HepG2 (cell line): ENCODE measurements around the gene SLC16A3. TPM values are rescaled to one million over a fixed set of nuclear protein-coding genes. Genes with fewer than 3 reads are reported as not detected.

Source experiments
- ASH2L ChIP-seq: fragments of 300-600, 200-600 bp; sonication (generic); IDR thresholded peaks from 2 replicates; pipeline ENCODE4 v1.7.0; 2017; ENCODE audit warnings: low read depth, mild to moderate bottlenecking, moderate library complexity, mixed read lengths, low read length; ENCODE audit not compliant: insufficient read length
- BRCA1 ChIP-seq: sonication (generic); formaldehyde crosslinking; IDR thresholded peaks from 2 replicates; pipeline ENCODE4 v1.4.0; 2020; ENCODE audit warnings: missing genetic modification reagents
- BRD4 ChIP-seq: sonication (generic); formaldehyde crosslinking; IDR thresholded peaks from 2 replicates; pipeline ENCODE4 v1.4.0; 2020; ENCODE audit warnings: missing genetic modification reagents
- FLYWCH1 ChIP-seq: sonication (generic); formaldehyde crosslinking; IDR thresholded peaks from 2 replicates; pipeline ENCODE4 v1.8.1; 2023; ENCODE audit warnings: mild to moderate bottlenecking, missing genetic modification reagents
- FOXK1 ChIP-seq: sonication (generic); formaldehyde crosslinking; IDR thresholded peaks from 2 replicates; pipeline ENCODE4 v1.4.0; 2020; ENCODE audit warnings: low read depth, missing genetic modification reagents, borderline replicate concordance
- FOXO1 ChIP-seq: sonication (generic); formaldehyde crosslinking; IDR thresholded peaks from 2 replicates; pipeline ENCODE4 v1.4.0; 2020; ENCODE audit warnings: missing genetic modification reagents
- HMGXB3 ChIP-seq: sonication (generic); formaldehyde crosslinking; IDR thresholded peaks from 2 replicates; pipeline ENCODE4 v1.4.0; 2020; ENCODE audit warnings: missing genetic modification reagents, borderline replicate concordance
- KLF11 ChIP-seq: IDR thresholded peaks from 2 replicates; pipeline ENCODE4 v1.6.1; 2016; ENCODE audit warnings: missing compliant biosample characterization
- MED8 ChIP-seq: sonication (generic); formaldehyde crosslinking; IDR thresholded peaks from 2 replicates; pipeline ENCODE4 v1.8.1; 2023; ENCODE audit warnings: mild to moderate bottlenecking, missing genetic modification reagents; ENCODE audit not compliant: insufficient replicate concordance
- NONO ChIP-seq, 2 experiments: fragments of 450-650 bp in 1 of 2; sonication (generic) in 1 of 2; formaldehyde crosslinking in 1 of 2; IDR thresholded peaks in 1 of 2; conservative IDR thresholded peaks in 1 of 2; 2 replicates each; pipeline versions ENCODE4 v1.6.1 to v1.8.0; 2017 to 2022; ENCODE audit warnings: mild to moderate bottlenecking in 1 of 2, missing genetic modification reagents in 1 of 2, moderate library complexity in 1 of 2
- NRL ChIP-seq: sonication (generic); formaldehyde crosslinking; IDR thresholded peaks from 2 replicates; pipeline ENCODE4 v1.5.0; 2020; ENCODE audit warnings: missing genetic modification reagents, mild to moderate bottlenecking, moderate library complexity, borderline replicate concordance
- PHF5A ChIP-seq: IDR thresholded peaks from one replicate; pipeline ENCODE4 v1.6.1; 2018; ENCODE audit warnings: low read depth, missing genetic modification reagents; ENCODE audit not compliant: unreplicated experiment
- POLR2AphosphoS2 ChIP-seq: IDR thresholded peaks from 2 replicates; pipeline ENCODE4 v1.6.1; 2011; ENCODE audit warnings: low read depth, low read length, improper control_type of control experiment
- PRDM10 ChIP-seq: sonication (generic); formaldehyde crosslinking; IDR thresholded peaks from 2 replicates; pipeline ENCODE4 v1.4.0; 2020; ENCODE audit warnings: low read depth, missing genetic modification reagents
- PTBP1 ChIP-seq: fragments of 200-400 bp; formaldehyde crosslinking; IDR thresholded peaks from 2 replicates; pipeline ENCODE4 v1.6.1; 2018; ENCODE audit warnings: low read length, low read depth; ENCODE audit not compliant: poor library complexity, severe bottlenecking
- RBAK ChIP-seq: sonication (generic); formaldehyde crosslinking; IDR thresholded peaks from 2 replicates; pipeline ENCODE4 v1.5.1; 2020; ENCODE audit warnings: mild to moderate bottlenecking, missing genetic modification reagents
- RFX1 ChIP-seq: fragments of 450-650 bp; IDR thresholded peaks from 2 replicates; pipeline ENCODE4 v1.6.1; 2017
- SP2 ChIP-seq: sonication (generic); formaldehyde crosslinking; IDR thresholded peaks from 2 replicates; pipeline ENCODE4 v1.5.1; 2020; ENCODE audit warnings: mild to moderate bottlenecking, missing genetic modification reagents
- SSRP1 ChIP-seq: IDR thresholded peaks from 2 replicates; pipeline ENCODE4 v1.6.1; 2016; ENCODE audit warnings: control low read depth
- XBP1 ChIP-seq: sonication (generic); formaldehyde crosslinking; IDR thresholded peaks from 2 replicates; pipeline ENCODE4 v1.5.0; 2020; ENCODE audit warnings: missing genetic modification reagents
- ZNF235 ChIP-seq: sonication (generic); formaldehyde crosslinking; IDR thresholded peaks from 2 replicates; pipeline ENCODE4 v1.8.1; 2023; ENCODE audit warnings: mild to moderate bottlenecking, missing genetic modification reagents, borderline replicate concordance
- ZNF598 ChIP-seq: sonication (generic); formaldehyde crosslinking; IDR thresholded peaks from 2 replicates; pipeline ENCODE4 v1.5.1; 2020; ENCODE audit warnings: mild to moderate bottlenecking, missing genetic modification reagents, borderline replicate concordance
- polyA plus RNA-seq, 8 experiments: library from polyadenylated mRNA; depleted of rRNA in 3 of 8; stranded (reverse) in 7 of 8; unstranded in 1 of 8; fragments of >200 nt; fragmentation: Illumina TruSeq in 4 of 8; extraction: Trizol in 4 of 8; gene quantifications; 2 replicates each; pipeline versions ENCODE4 v1.2.1 to v1.2.3, GENCODE V29; 2011 to 2016; ENCODE audit warnings: low read depth in 4 of 8, missing spikeins in 1 of 8, mixed read lengths in 1 of 8; ENCODE audit not compliant: insufficient read depth in 1 of 8
- total RNA-seq, 5 experiments: library from RNA; depleted of rRNA; stranded (reverse); fragments of >200 nt; fragmentation: Illumina TruSeq; extraction: Trizol; gene quantifications; 2 replicates each; pipeline ENCODE4 v1.2.3, GENCODE V29; 2016; ENCODE audit warnings: low read depth in 1 of 5

SLC16A3 gene
- total and polyA plus RNA-seq, 2 of the 13 experiments (the other 11 are each of a cell fraction or from before 2014, with no cell fraction given) = 242 to 349 TPM

DNA sequence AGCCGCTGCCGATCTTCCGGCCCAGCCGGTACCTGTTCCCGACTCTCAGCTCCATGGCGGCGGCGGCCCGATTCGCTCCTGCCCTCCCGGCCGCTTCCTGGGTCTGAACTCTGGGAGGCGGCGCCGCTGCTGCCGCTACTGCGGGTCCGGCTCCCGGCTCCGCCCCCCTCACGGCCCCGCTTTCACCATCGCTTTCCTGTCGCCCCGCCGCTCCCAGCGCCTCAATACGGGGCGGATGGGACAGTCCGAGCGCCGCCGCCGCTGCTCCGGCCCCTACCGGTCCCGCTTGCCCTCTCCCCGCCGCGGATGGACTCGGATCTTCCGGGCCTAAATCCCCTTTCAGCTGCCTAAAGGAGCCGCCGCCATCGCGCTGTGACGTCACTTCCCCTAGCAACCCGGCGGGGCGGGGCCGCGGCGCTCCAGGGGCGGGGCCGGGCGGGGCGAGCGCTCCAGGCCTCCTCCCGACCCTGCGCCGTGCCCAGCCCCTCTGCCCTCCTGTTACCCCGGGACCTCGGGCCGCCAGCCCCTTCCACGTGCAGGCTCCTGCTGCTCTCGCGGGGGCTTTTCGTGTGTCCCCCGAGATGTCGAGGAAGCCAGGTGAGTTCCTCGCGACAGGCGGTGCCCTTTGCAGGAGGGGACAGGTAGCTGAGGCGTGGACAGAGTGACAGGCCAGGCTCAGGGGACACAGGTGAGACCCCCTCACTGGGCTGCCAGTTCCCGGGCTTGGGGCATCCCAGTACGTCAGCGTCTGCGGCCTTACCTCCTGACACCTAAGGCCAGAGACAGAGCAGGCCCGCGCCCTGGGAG is 44.7 kb downstream of the SLC16A3 start, which contains the start of gene CSNK1D (continued):
- 0 out of 2 replicates have a peak, but pooled peaks have one; percentile 47 for TF ChIP-seq POLR2AphosphoS2
- peak; percentile 63 for TF ChIP-seq HMGXB3 (CRISPR knock-in tag)
- TF ChIP-seq FLYWCH1 = peak; percentile 62; the same call in 1 of the 2 replicates
- peak; percentile 96; the same call in 1 of the 2 replicates for TF ChIP-seq ZNF598
- TF ChIP-seq MED8 (CRISPR knock-in tag) = peak; percentile 77
- 0 out of 2 replicates have a peak, but pooled peaks have one; percentile 37 for TF ChIP-seq BRCA1
- TF ChIP-seq ZNF235 = peak; percentile 86
- peak; percentile 51; the same call in 1 of the 2 replicates for TF ChIP-seq FOXK1
- peak; percentile 90 for TF ChIP-seq BRD4
- TF ChIP-seq NONO (IDR thresholded peaks at IDR 0.05) = no peak
- peak; percentile 71 for TF ChIP-seq NONO (CRISPR knock-in tag; conservative IDR thresholded peaks at IDR 0.05)
- TF ChIP-seq PHF5A (CRISPR knock-in tag) = peak; percentile 36
- TF ChIP-seq KLF11 (CRISPR knock-in tag) = peak; percentile 67; the same call in 1 of the 2 replicates
- peak; percentile 95 for TF ChIP-seq ASH2L
- TF ChIP-seq FOXO1 (CRISPR knock-in tag) = peak; percentile 45
- TF ChIP-seq RBAK (CRISPR knock-in tag) = no peak
- TF ChIP-seq RFX1 = peak; percentile 29; the same call in 1 of the 2 replicates
- TF ChIP-seq NRL (CRISPR knock-in tag) = peak; percentile 86; the same call in 1 of the 2 replicates
- 0 out of 2 replicates have a peak, but pooled peaks have one; percentile 24 for TF ChIP-seq PRDM10 (CRISPR knock-in tag)
- TF ChIP-seq SP2 (CRISPR knock-in tag) = 0 out of 2 replicates have a peak, but pooled peaks have one; percentile 16
- TF ChIP-seq PTBP1 = no peak
- no peak for TF ChIP-seq XBP1
- TF ChIP-seq SSRP1 (CRISPR knock-in tag) = no peak
